Fibroblast of peridontal ligament (primary cell): ENCODE data around the gene HERC5.
A peak's percentile ranks its signal among the peaks of the same experiment; 100 is the strongest.
"Not testable (repeated sequence)": the region's sequence is repeated elsewhere in the genome, so short reads cannot be mapped to it uniquely, and the experiment has no call there.

ENCODE experiments used
- DNase-seq: peaks from one replicate; pipeline ENCODE4 v3.0.0-alpha.2; 2010; ENCODE audit errors: extremely low read depth

HERC5 gene

GRCh38 chr4:88456670-88457306 lies at the start of gene HERC5:
TSS of gene HERC5 (plus strand) at chr4:88457119. CDS start at chr4:88457270, 151 bp downstream.
- peak; percentile 87 for DNase-seq

- DNase-seq: no peak
Measured at GRCh38 chr4:88409206-88409605, 47.7 kb upstream of the HERC5 start.

- no peak for DNase-seq
Measured at GRCh38 chr4:88409789-88410188, 47.1 kb upstream of the HERC5 start.

GRCh38 chr4:88411491-88412096 lies 45.3 kb upstream of the HERC5 start:
- DNase-seq: no peak

GRCh38 chr4:88413801-88414200 lies 43.1 kb upstream of the HERC5 start:
- DNase-seq: no peak

- DNase-seq: no peak
Measured at GRCh38 chr4:88414755-88415154, 42.2 kb upstream of the HERC5 start.

GRCh38 chr4:88415982-88416381 lies 40.9 kb upstream of the HERC5 start:
- no peak for DNase-seq

- no peak for DNase-seq
Measured at GRCh38 chr4:88418411-88418810, 38.5 kb upstream of the HERC5 start.

GRCh38 chr4:88419874-88420273 lies 37.0 kb upstream of the HERC5 start:
- DNase-seq: no peak

- no peak for DNase-seq
Measured at GRCh38 chr4:88420844-88421243, 36.1 kb upstream of the HERC5 start.

- DNase-seq: no peak
Measured at GRCh38 chr4:88422403-88422802, 34.5 kb upstream of the HERC5 start.

- DNase-seq: no peak
Measured at GRCh38 chr4:88429401-88429800, 27.5 kb upstream of the HERC5 start.

- no peak for DNase-seq
Measured at GRCh38 chr4:88435987-88436693, 20.8 kb upstream of the HERC5 start.

- not testable (repeated sequence) for DNase-seq
Measured at GRCh38 chr4:88437873-88438272, 19.0 kb upstream of the HERC5 start.

- DNase-seq: no peak
Measured at GRCh38 chr4:88439161-88439760, 17.7 kb upstream of the HERC5 start.

GRCh38 chr4:88440146-88440545 lies 16.8 kb upstream of the HERC5 start:
- no peak for DNase-seq

GRCh38 chr4:88441696-88442095 lies 15.2 kb upstream of the HERC5 start:
- DNase-seq: no peak

- no peak for DNase-seq
Measured at GRCh38 chr4:88442689-88443191, 14.2 kb upstream of the HERC5 start.

GRCh38 chr4:88443486-88443885 lies 13.4 kb upstream of the HERC5 start:
- no peak for DNase-seq

GRCh38 chr4:88445252-88445651 lies 11.7 kb upstream of the HERC5 start:
- no peak for DNase-seq

- DNase-seq: no peak
Measured at GRCh38 chr4:88446124-88446523, 10.8 kb upstream of the HERC5 start.

- no peak for DNase-seq
Measured at GRCh38 chr4:88447371-88448095, 9.4 kb upstream of the HERC5 start.
